ENCODE measurements around the gene KRTAP9-6. TPM values are rescaled to one million over a fixed set of nuclear protein-coding genes. Genes with fewer than 3 reads are reported as not detected.

Gene KRTAP9-6
- polyA plus RNA-seq, 2 of the 4 experiments (the other 2 are of a cell fraction), result not detected

Small RNA genes within 50 kb of the gene (small RNA-seq; reads per million reads assigned to genes)
- 0 reads per million in 6 experiments for gene KRTAP9-10P

Other genes starting within 250 kb of the KRTAP9-6 start
Only the 30 nearest of the 40 such genes appear.
- gene KRTAP2-4, start 199.5 kb upstream of the KRTAP9-6 start, polyA plus RNA-seq (2011; rRNA removed), result not detected in 2 replicates
- not detected in 3 replicates for gene KRTAP2-4, start 199.5 kb upstream of the KRTAP9-6 start, polyA plus RNA-seq (2017; fragmentation: RNase III; extraction: RNeasy Plus Mini Kit Qiagen cat#74134 plus additional on column Dnase treatment)
- gene KRTAP4-7, start 181.2 kb upstream of the KRTAP9-6 start, polyA plus RNA-seq (2011; rRNA removed), result not detected in 2 replicates
- not detected in 3 replicates for gene KRTAP4-7, start 181.2 kb upstream of the KRTAP9-6 start, polyA plus RNA-seq (2017; fragmentation: RNase III; extraction: RNeasy Plus Mini Kit Qiagen cat#74134 plus additional on column Dnase treatment)
- gene KRTAP4-8, start 167.2 kb upstream of the KRTAP9-6 start, polyA plus RNA-seq (2011; rRNA removed), result not detected in 2 replicates
- gene KRTAP4-8, start 167.2 kb upstream of the KRTAP9-6 start, polyA plus RNA-seq (2017; fragmentation: RNase III; extraction: RNeasy Plus Mini Kit Qiagen cat#74134 plus additional on column Dnase treatment), result not detected in 3 replicates
- gene KRTAP4-16, start 163.2 kb upstream of the KRTAP9-6 start, polyA plus RNA-seq (2011; rRNA removed), result not detected in 2 replicates
- gene KRTAP4-16, start 163.2 kb upstream of the KRTAP9-6 start, polyA plus RNA-seq (2017; fragmentation: RNase III; extraction: RNeasy Plus Mini Kit Qiagen cat#74134 plus additional on column Dnase treatment), result not detected in 3 replicates
- gene KRTAP4-9, start 160.0 kb upstream of the KRTAP9-6 start, polyA plus RNA-seq (2011; rRNA removed), result not detected in 2 replicates
- not detected in 3 replicates for gene KRTAP4-9, start 160.0 kb upstream of the KRTAP9-6 start, polyA plus RNA-seq (2017; fragmentation: RNase III; extraction: RNeasy Plus Mini Kit Qiagen cat#74134 plus additional on column Dnase treatment)
- not detected in 2 replicates for gene KRTAP4-11, start 147.0 kb upstream of the KRTAP9-6 start, polyA plus RNA-seq (2011; rRNA removed)
- gene KRTAP4-11, start 147.0 kb upstream of the KRTAP9-6 start, polyA plus RNA-seq (2017; fragmentation: RNase III; extraction: RNeasy Plus Mini Kit Qiagen cat#74134 plus additional on column Dnase treatment), result not detected in 3 replicates
- gene KRTAP4-12, start 141.2 kb upstream of the KRTAP9-6 start, polyA plus RNA-seq (2011; rRNA removed), result not detected in 2 replicates
- gene KRTAP4-12, start 141.2 kb upstream of the KRTAP9-6 start, polyA plus RNA-seq (2017; fragmentation: RNase III; extraction: RNeasy Plus Mini Kit Qiagen cat#74134 plus additional on column Dnase treatment), result not detected in 3 replicates
- gene KRTAP4-6, start 124.8 kb upstream of the KRTAP9-6 start, polyA plus RNA-seq (2011; rRNA removed), result not detected in 2 replicates
- gene KRTAP4-6, start 124.8 kb upstream of the KRTAP9-6 start, polyA plus RNA-seq (2017; fragmentation: RNase III; extraction: RNeasy Plus Mini Kit Qiagen cat#74134 plus additional on column Dnase treatment), result not detected in 3 replicates
- not detected in 2 replicates for gene KRTAP4-5, start 115.6 kb upstream of the KRTAP9-6 start, polyA plus RNA-seq (2011; rRNA removed)
- not detected in 3 replicates for gene KRTAP4-5, start 115.6 kb upstream of the KRTAP9-6 start, polyA plus RNA-seq (2017; fragmentation: RNase III; extraction: RNeasy Plus Mini Kit Qiagen cat#74134 plus additional on column Dnase treatment)
- gene KRTAP4-4, start 104.6 kb upstream of the KRTAP9-6 start, polyA plus RNA-seq (2011; rRNA removed), result not detected in 2 replicates
- gene KRTAP4-4, start 104.6 kb upstream of the KRTAP9-6 start, polyA plus RNA-seq (2017; fragmentation: RNase III; extraction: RNeasy Plus Mini Kit Qiagen cat#74134 plus additional on column Dnase treatment), result not detected in 3 replicates
- gene KRTAP4-3, start 97.2 kb upstream of the KRTAP9-6 start, polyA plus RNA-seq (2011; rRNA removed), result not detected in 2 replicates
- gene KRTAP4-3, start 97.2 kb upstream of the KRTAP9-6 start, polyA plus RNA-seq (2017; fragmentation: RNase III; extraction: RNeasy Plus Mini Kit Qiagen cat#74134 plus additional on column Dnase treatment), result not detected in 3 replicates
- gene KRTAP4-2, start 87.2 kb upstream of the KRTAP9-6 start, polyA plus RNA-seq (2011; rRNA removed), result not detected in 2 replicates
- gene KRTAP4-2, start 87.2 kb upstream of the KRTAP9-6 start, polyA plus RNA-seq (2017; fragmentation: RNase III; extraction: RNeasy Plus Mini Kit Qiagen cat#74134 plus additional on column Dnase treatment), result not detected in 3 replicates
- 0.32 TPM in 2 replicates for gene KRTAP4-1, start 80.5 kb upstream of the KRTAP9-6 start, polyA plus RNA-seq (2011; rRNA removed)
- gene KRTAP4-1, start 80.5 kb upstream of the KRTAP9-6 start, polyA plus RNA-seq (2017; fragmentation: RNase III; extraction: RNeasy Plus Mini Kit Qiagen cat#74134 plus additional on column Dnase treatment), result 0.12 TPM in 2 of 3 replicates, not detected in the other
- not detected in 2 replicates for gene KRTAP9-1, start 75.5 kb upstream of the KRTAP9-6 start, polyA plus RNA-seq (2011; rRNA removed)
- gene KRTAP9-1, start 75.5 kb upstream of the KRTAP9-6 start, polyA plus RNA-seq (2017; fragmentation: RNase III; extraction: RNeasy Plus Mini Kit Qiagen cat#74134 plus additional on column Dnase treatment), result not detected in 3 replicates
- not detected in 2 replicates for gene KRTAP9-2, start 38.7 kb upstream of the KRTAP9-6 start, polyA plus RNA-seq (2011; rRNA removed)
- not detected in 3 replicates for gene KRTAP9-2, start 38.7 kb upstream of the KRTAP9-6 start, polyA plus RNA-seq (2017; fragmentation: RNase III; extraction: RNeasy Plus Mini Kit Qiagen cat#74134 plus additional on column Dnase treatment)
- not detected in 2 replicates for gene KRTAP9-3, start 32.9 kb upstream of the KRTAP9-6 start, polyA plus RNA-seq (2011; rRNA removed)
- not detected in 3 replicates for gene KRTAP9-3, start 32.9 kb upstream of the KRTAP9-6 start, polyA plus RNA-seq (2017; fragmentation: RNase III; extraction: RNeasy Plus Mini Kit Qiagen cat#74134 plus additional on column Dnase treatment)
- not detected in 2 replicates for gene KRTAP9-8, start 27.4 kb upstream of the KRTAP9-6 start, polyA plus RNA-seq (2011; rRNA removed)
- gene KRTAP9-8, start 27.4 kb upstream of the KRTAP9-6 start, polyA plus RNA-seq (2017; fragmentation: RNase III; extraction: RNeasy Plus Mini Kit Qiagen cat#74134 plus additional on column Dnase treatment), result not detected in 3 replicates
- gene KRTAP9-4, start 15.7 kb upstream of the KRTAP9-6 start, polyA plus RNA-seq (2011; rRNA removed), result not detected in 2 replicates
- gene KRTAP9-4, start 15.7 kb upstream of the KRTAP9-6 start, polyA plus RNA-seq (2017; fragmentation: RNase III; extraction: RNeasy Plus Mini Kit Qiagen cat#74134 plus additional on column Dnase treatment), result not detected in 3 replicates
- gene KRTAP9-9, start 10.0 kb upstream of the KRTAP9-6 start, polyA plus RNA-seq (2011; rRNA removed), result not detected in 2 replicates
- gene KRTAP9-9, start 10.0 kb upstream of the KRTAP9-6 start, polyA plus RNA-seq (2017; fragmentation: RNase III; extraction: RNeasy Plus Mini Kit Qiagen cat#74134 plus additional on column Dnase treatment), result not detected in 3 replicates
- gene KRTAP9-7, start 10.3 kb downstream of the KRTAP9-6 start, polyA plus RNA-seq (2011; rRNA removed), result not detected in 2 replicates
- gene KRTAP9-7, start 10.3 kb downstream of the KRTAP9-6 start, polyA plus RNA-seq (2017; fragmentation: RNase III; extraction: RNeasy Plus Mini Kit Qiagen cat#74134 plus additional on column Dnase treatment), result not detected in 3 replicates
- gene KRTAP29-1, start 37.5 kb downstream of the KRTAP9-6 start, polyA plus RNA-seq (2011; rRNA removed), result not detected in 2 replicates
- gene KRTAP29-1, start 37.5 kb downstream of the KRTAP9-6 start, polyA plus RNA-seq (2017; fragmentation: RNase III; extraction: RNeasy Plus Mini Kit Qiagen cat#74134 plus additional on column Dnase treatment), result not detected in 3 replicates
- not detected in 2 replicates for gene KRTAP16-1, start 43.9 kb downstream of the KRTAP9-6 start, polyA plus RNA-seq (2011; rRNA removed)
- not detected in 3 replicates for gene KRTAP16-1, start 43.9 kb downstream of the KRTAP9-6 start, polyA plus RNA-seq (2017; fragmentation: RNase III; extraction: RNeasy Plus Mini Kit Qiagen cat#74134 plus additional on column Dnase treatment)
- gene KRTAP17-1, start 50.3 kb downstream of the KRTAP9-6 start, polyA plus RNA-seq (2011; rRNA removed), result not detected in 2 replicates
- gene KRTAP17-1, start 50.3 kb downstream of the KRTAP9-6 start, polyA plus RNA-seq (2017; fragmentation: RNase III; extraction: RNeasy Plus Mini Kit Qiagen cat#74134 plus additional on column Dnase treatment), result not detected in 3 replicates
- not detected in 2 replicates for gene KRT33A, start 85.5 kb downstream of the KRTAP9-6 start, polyA plus RNA-seq (2011; rRNA removed)
- gene KRT33A, start 85.5 kb downstream of the KRTAP9-6 start, polyA plus RNA-seq (2017; fragmentation: RNase III; extraction: RNeasy Plus Mini Kit Qiagen cat#74134 plus additional on column Dnase treatment), result not detected in 3 replicates
- not detected in 2 replicates for gene KRT33B, start 104.4 kb downstream of the KRTAP9-6 start, polyA plus RNA-seq (2011; rRNA removed)
- 0.05 to 0.08 TPM in 2 of 3 replicates, not detected in the other for gene KRT33B, start 104.4 kb downstream of the KRTAP9-6 start, polyA plus RNA-seq (2017; fragmentation: RNase III; extraction: RNeasy Plus Mini Kit Qiagen cat#74134 plus additional on column Dnase treatment)
- 0.09 TPM in 2 replicates for gene KRT34, start 116.9 kb downstream of the KRTAP9-6 start, polyA plus RNA-seq (2011; rRNA removed)
- gene KRT34, start 116.9 kb downstream of the KRTAP9-6 start, polyA plus RNA-seq (2017; fragmentation: RNase III; extraction: RNeasy Plus Mini Kit Qiagen cat#74134 plus additional on column Dnase treatment), result 0.17 to 0.33 TPM (median 0.23 TPM) in 3 replicates
- not detected in 2 replicates for gene KRT31, start 132.2 kb downstream of the KRTAP9-6 start, polyA plus RNA-seq (2011; rRNA removed)
- not detected in 3 replicates for gene KRT31, start 132.2 kb downstream of the KRTAP9-6 start, polyA plus RNA-seq (2017; fragmentation: RNase III; extraction: RNeasy Plus Mini Kit Qiagen cat#74134 plus additional on column Dnase treatment)
- gene KRT37, start 159.2 kb downstream of the KRTAP9-6 start, polyA plus RNA-seq (2011; rRNA removed), result not detected in 2 replicates
- not detected in 3 replicates for gene KRT37, start 159.2 kb downstream of the KRTAP9-6 start, polyA plus RNA-seq (2017; fragmentation: RNase III; extraction: RNeasy Plus Mini Kit Qiagen cat#74134 plus additional on column Dnase treatment)
- gene KRT38, start 175.6 kb downstream of the KRTAP9-6 start, polyA plus RNA-seq (2011; rRNA removed), result not detected in 2 replicates
- gene KRT38, start 175.6 kb downstream of the KRTAP9-6 start, polyA plus RNA-seq (2017; fragmentation: RNase III; extraction: RNeasy Plus Mini Kit Qiagen cat#74134 plus additional on column Dnase treatment), result not detected in 3 replicates
- gene KRT32, start 202.0 kb downstream of the KRTAP9-6 start, polyA plus RNA-seq (2011; rRNA removed), result not detected in 2 replicates
- gene KRT32, start 202.0 kb downstream of the KRTAP9-6 start, polyA plus RNA-seq (2017; fragmentation: RNase III; extraction: RNeasy Plus Mini Kit Qiagen cat#74134 plus additional on column Dnase treatment), result not detected in 3 replicates